ENCODE results near the gene BID. TPM values are rescaled to one million over a fixed set of nuclear protein-coding genes. Genes with fewer than 3 reads are reported as not detected.

Gene BID
- total and polyA plus RNA-seq, 2 of the 8 experiments (the other 6 are each of a cell fraction or from before 2014, with no cell fraction given) = 39.3 to 114 TPM

DNA sequence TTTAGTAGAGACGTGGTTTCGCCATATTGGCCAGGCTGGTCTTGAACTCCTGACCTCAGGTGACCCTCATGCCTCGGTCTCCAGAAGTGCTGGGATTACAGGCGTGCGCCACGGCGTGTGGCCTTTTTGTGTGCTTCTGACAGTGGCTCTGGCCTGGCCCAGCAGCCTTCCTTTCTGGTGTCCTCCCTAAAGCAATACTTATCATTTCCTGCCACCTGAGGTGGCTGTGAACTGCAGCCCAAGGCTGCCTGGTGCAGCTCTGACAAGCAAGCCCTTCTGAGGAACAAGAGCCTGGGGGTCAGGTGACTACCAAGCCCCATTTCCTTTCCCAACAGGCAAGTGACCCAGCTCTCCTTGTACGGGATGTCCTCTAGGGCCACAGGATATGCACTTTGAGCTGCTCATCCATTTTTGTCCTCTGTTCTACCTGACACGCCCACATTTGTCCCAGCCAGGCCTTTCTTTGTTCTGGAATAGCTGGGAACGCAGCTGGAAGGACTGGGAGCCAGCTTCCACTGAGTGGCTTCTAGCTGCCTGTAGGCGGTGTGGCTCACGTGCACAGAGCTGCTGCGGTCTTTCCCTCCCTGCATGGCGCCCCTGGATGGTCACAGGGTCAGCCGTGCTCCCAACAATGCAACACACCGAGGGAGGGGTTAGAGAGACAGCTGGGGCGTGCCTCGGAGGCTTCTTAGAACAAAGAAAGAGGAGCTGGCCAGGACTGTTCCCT is 12.3 kb upstream of the BID start:
- Histone ChIP-seq H2AFZ (ENCODE audit: low read length) (no peak overlapping the region), H3K14ac (ENCODE audit: insufficient read length) (no peak overlapping the region), H3K4me2 (ENCODE audit: insufficient read depth in 1 of 2, low read depth in 2 of 2, low read length in 2 of 2) (no peak overlapping the region), H2BK15ac (ENCODE audit: low read length) (no peak overlapping the region), H4K20me1 (replicated peaks in 1 of 2; ENCODE audit: control insufficient read depth in 1 of 2, insufficient read depth in 2 of 2, low read length in 2 of 2) (no peaks in the 10 kb centered on the region), H4K91ac (replicated peaks; ENCODE audit: insufficient read length, low read length) (peak overlapping the region; percentile 77), H3K79me2 (ENCODE audit: control insufficient read depth in 1 of 2, insufficient read depth in 2 of 2, low read length in 2 of 2) (no peaks in the 10 kb centered on the region), H2BK120ac (replicated peaks; ENCODE audit: low read depth, low read length) (no peak overlapping the region), H3K4ac (replicated peaks; ENCODE audit: insufficient read length, low read depth, low read length) (no peak overlapping the region), H2BK5ac (ENCODE audit: low read depth, low read length) (no peak overlapping the region), H3K9ac (replicated peaks in 1 of 4; ENCODE audit: extremely low read depth in 1 of 4, low read depth in 3 of 4, low read length in 3 of 4) (no peak overlapping the region), H3K4me1 (replicated peaks in 1 of 4; ENCODE audit: control insufficient read depth in 3 of 4, insufficient read depth in 4 of 4, low read length in 3 of 4) (peaks cover 0 to 5% (median 0%) of the 10 kb centered on the region in 4 experiments; a peak in 1 of 7 replicates), H3K36me3 (ENCODE audit: control insufficient read depth in 2 of 4, insufficient read depth in 4 of 4, low read length in 3 of 4) (no peaks in the 10 kb centered on the region), H2AK5ac (ENCODE audit: low read depth, low read length) (no peak overlapping the region), H3K27me3 (replicated peaks in 1 of 4; ENCODE audit: control insufficient read depth in 3 of 4, extremely low read depth in 1 of 4, insufficient read depth in 3 of 4, low read length in 3 of 4) (no peaks in the 10 kb centered on the region), H2BK12ac (ENCODE audit: low read depth, low read length) (no peak overlapping the region), H3K79me1 (ENCODE audit: low read depth, low read length) (no peaks in the 10 kb centered on the region; the same call in 1 of the 2 replicates), H3K23me2 (ENCODE audit: low read depth, low read length) (no peaks in the 10 kb centered on the region), H3K4me3 (ENCODE audit: extremely low read depth in 1 of 4, insufficient read depth in 2 of 4, low read depth in 3 of 4, low read length in 4 of 4) (no peak overlapping the region), H2BK20ac (ENCODE audit: low read length) (no peak overlapping the region), H3K18ac (ENCODE audit: extremely low read depth, low read length) (no peak overlapping the region), H4K8ac (ENCODE audit: extremely low read depth, insufficient read depth, low read length) (no peak overlapping the region), H3K56ac (replicated peaks; ENCODE audit: insufficient read length, low read depth, low read length) (no peak overlapping the region), H4K5ac (ENCODE audit: insufficient read length, low read depth, low read length) (no peak overlapping the region), H3K23ac (ENCODE audit: insufficient read length) (no peak overlapping the region), H3K9me3 (ENCODE audit: insufficient read depth in 2 of 2, low read depth in 1 of 2, low read length in 1 of 2) (no peaks in the 10 kb centered on the region), H3K27ac (ENCODE audit: low read depth, low read length) (no peak overlapping the region)
- FAIRE-seq = no peak
- 83% methylated on average over 18 of the region's 18 CpGs; no CpG with 5 or more reads in 1 of the 2 experiments for WGBS, 2 experiments (ENCODE audit: extremely low coverage in 1 of 2, insufficient coverage in 1 of 2, insufficient read length in 1 of 2, insufficient replicate concordance in 2 of 2, low coverage in 1 of 2, low lambda C conversion rate in 2 of 2, missing lambda C conversion rate in 1 of 2)
- ChIA-PET CTCF (ENCODE audit: partially characterized antibody) (interaction anchor here (0.9 to 10.7 kb wide), 15 partner anchors 8 to 660 kb away, joined by 3 to 174 read pairs (median 18); partner anchors contain the start of genes BID and PEX26), POLR2A (ENCODE audit: partially characterized antibody) (interaction anchor here (1.5 to 6.3 kb wide), 3 partner anchors 13 to 292 kb away, joined by 5 to 38 read pairs (median 6); partner anchors contain the start of gene BID)
- DNase-seq (ENCODE audit: low read depth in 1 of 2, low spot score in 2 of 2) = no peak
- TF ChIP-seq CTCF (IDR thresholded peaks at IDR 0.05; ENCODE audit: control extremely low read depth in 1 of 3, insufficient read depth in 1 of 3, low read depth in 1 of 3, low read length in 3 of 3) = peak in 2 of 3 experiments; percentile 7 to 20; a peak in 1 of 4 replicates
- no peak for TF ChIP-seq PHF8 (conservative IDR thresholded peaks at IDR 0.05; ENCODE audit: low read depth, low read length)
- no peak for TF ChIP-seq RFX5 (IDR thresholded peaks at IDR 0.05; ENCODE audit: borderline replicate concordance, low read depth, low read length)
- TF ChIP-seq, protein P1, sequence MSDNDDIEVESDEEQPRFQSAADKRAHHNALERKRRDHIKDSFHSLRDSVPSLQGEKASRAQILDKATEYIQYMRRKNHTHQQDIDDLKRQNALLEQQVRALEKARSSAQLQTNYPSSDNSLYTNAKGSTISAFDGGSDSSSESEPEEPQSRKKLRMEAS (IDR thresholded peaks at IDR 0.05) = peak; percentile 15; the same call in 1 of the 2 replicates
- no peak for TF ChIP-seq CHD2 (IDR thresholded peaks at IDR 0.05; ENCODE audit: low read length)
- no peak for TF ChIP-seq JUN (IDR thresholded peaks at IDR 0.05; ENCODE audit: low read depth, low read length)
- TF ChIP-seq POLR2A (IDR thresholded peaks at IDR 0.05; ENCODE audit: control extremely low read depth in 1 of 2, low read depth in 2 of 2, low read length in 2 of 2) = no peak
- no peak for TF ChIP-seq TAF1 (IDR thresholded peaks at IDR 0.05; ENCODE audit: low read depth, low read length)
- peak; percentile 54; the same call in 1 of the 2 replicates for TF ChIP-seq E2F6 (IDR thresholded peaks at IDR 0.05)
